PC-9 (cell line): ENCODE measurements around the gene FCN1. TPM values are rescaled to one million over a fixed set of nuclear protein-coding genes. Genes with fewer than 3 reads are reported as not detected.

Source experiments
- BruUV-seq: library from RNA; stranded (reverse); fragments of 400-500 nt; replicated peaks from 2 replicates; lab custom pipeline; 2021; lab: Mats Ljungman, UMichigan
- CTCF ChIA-PET: fragments of 300-600 bp; sonication (Branson Sonifier 250); formaldehyde crosslinking; loops from one replicate; lab custom pipeline; 2022; ENCODE audit warnings: antibody characterized with exemption; lab: Charles Lee
- POLR2A ChIA-PET: fragments of 300-600 bp; sonication (Branson Sonifier 250); formaldehyde crosslinking; loops from one replicate; lab custom pipeline; 2022; ENCODE audit warnings: antibody characterized with exemption; ENCODE audit not compliant: unreplicated experiment; lab: Charles Lee
- DNase-seq, 2 experiments: peaks; one replicate each; pipeline versions ENCODE4 v3.0.0 to v3.0.0-alpha.2; 2015 to 2022; ENCODE audit warnings: mixed read lengths in 1 of 2
- H2AFZ ChIP-seq: fragments of 200-600 bp; sonication (generic); 2 replicates; pipeline ENCODE4 v1.8.1; 2017; ENCODE audit warnings: antibody characterized with exemption
- H3F3A ChIP-seq: fragments of 200-600 bp; sonication (generic); 2 replicates; pipeline ENCODE4 v1.8.1; 2017; ENCODE audit warnings: antibody characterized with exemption, mild to moderate bottlenecking, low read depth; ENCODE audit not compliant: insufficient read depth
- H3K27ac ChIP-seq: fragments of 200-600 bp; sonication (generic); 2 replicates; pipeline ENCODE4 v1.6.1; 2016; ENCODE audit warnings: mixed run types
- H3K27me3 ChIP-seq: fragments of 200-600 bp; sonication (generic); 2 replicates; pipeline ENCODE4 v1.6.1; 2016; ENCODE audit warnings: low read depth, mixed run types; ENCODE audit not compliant: insufficient read depth
- H3K36me3 ChIP-seq: fragments of 200-600 bp; sonication (generic); 2 replicates; pipeline ENCODE4 v1.6.1; 2016; ENCODE audit warnings: low read depth, mixed run types
- H3K4me1 ChIP-seq: fragments of 200-600 bp; sonication (generic); replicated peaks from 2 replicates; pipeline ENCODE4 v1.6.1; 2016; ENCODE audit warnings: mixed run types; ENCODE audit not compliant: insufficient read depth
- H3K4me2 ChIP-seq: fragments of 200-600 bp; sonication (generic); 2 replicates; pipeline ENCODE4 v1.6.1; 2017; ENCODE audit warnings: mixed run types
- H3K4me3 ChIP-seq: fragments of 200-600 bp; sonication (generic); 2 replicates; pipeline ENCODE4 v1.6.1; 2016; ENCODE audit warnings: mixed run types
- H3K79me2 ChIP-seq: fragments of 200-600 bp; sonication (generic); 2 replicates; pipeline ENCODE4 v1.6.1; 2017; ENCODE audit warnings: low read depth, mixed run types
- H3K9me2 ChIP-seq: fragments of 200-600 bp; sonication (generic); 2 replicates; pipeline ENCODE4 v1.8.1; 2017; ENCODE audit warnings: mild to moderate bottlenecking; ENCODE audit not compliant: insufficient read depth
- H3K9me3 ChIP-seq: fragments of 200-600 bp; sonication (generic); 2 replicates; pipeline ENCODE4 v1.8.1; 2016; ENCODE audit warnings: low read depth; ENCODE audit not compliant: insufficient read depth
- H4K20me1 ChIP-seq: fragments of 200-600 bp; sonication (generic); 2 replicates; pipeline ENCODE4 v1.8.1; 2017; ENCODE audit not compliant: insufficient read depth
- EZH2 ChIP-seq: fragments of 200-600 bp; sonication (generic); IDR thresholded peaks from 2 replicates; pipeline ENCODE4 v1.8.0; 2017; ENCODE audit warnings: antibody characterized with exemption, low read depth
- intact Hi-C: fragments of 100-400 bp; cut with micrococcal nuclease; formaldehyde crosslinking; loops from one replicate; pipeline ENCODE4 v1.10.0; 2022; ENCODE audit not compliant: unreplicated experiment
- total RNA-seq: library from RNA; stranded (reverse); gene quantifications from 2 replicates; pipeline ENCODE4 v1.2.3, GENCODE V29; 2021
- TF ChIP-seq, protein P1 (sequence below): fragments of 200-600 bp; sonication (generic); conservative IDR thresholded peaks from 2 replicates; pipeline ENCODE4 v1.6.1; 2017; ENCODE audit warnings: mixed run types, antibody characterized with exemption, mild to moderate bottlenecking, moderate library complexity

The FCN1 gene
- total RNA-seq, 1 experiment from 2014 or later, result not detected

DNA sequence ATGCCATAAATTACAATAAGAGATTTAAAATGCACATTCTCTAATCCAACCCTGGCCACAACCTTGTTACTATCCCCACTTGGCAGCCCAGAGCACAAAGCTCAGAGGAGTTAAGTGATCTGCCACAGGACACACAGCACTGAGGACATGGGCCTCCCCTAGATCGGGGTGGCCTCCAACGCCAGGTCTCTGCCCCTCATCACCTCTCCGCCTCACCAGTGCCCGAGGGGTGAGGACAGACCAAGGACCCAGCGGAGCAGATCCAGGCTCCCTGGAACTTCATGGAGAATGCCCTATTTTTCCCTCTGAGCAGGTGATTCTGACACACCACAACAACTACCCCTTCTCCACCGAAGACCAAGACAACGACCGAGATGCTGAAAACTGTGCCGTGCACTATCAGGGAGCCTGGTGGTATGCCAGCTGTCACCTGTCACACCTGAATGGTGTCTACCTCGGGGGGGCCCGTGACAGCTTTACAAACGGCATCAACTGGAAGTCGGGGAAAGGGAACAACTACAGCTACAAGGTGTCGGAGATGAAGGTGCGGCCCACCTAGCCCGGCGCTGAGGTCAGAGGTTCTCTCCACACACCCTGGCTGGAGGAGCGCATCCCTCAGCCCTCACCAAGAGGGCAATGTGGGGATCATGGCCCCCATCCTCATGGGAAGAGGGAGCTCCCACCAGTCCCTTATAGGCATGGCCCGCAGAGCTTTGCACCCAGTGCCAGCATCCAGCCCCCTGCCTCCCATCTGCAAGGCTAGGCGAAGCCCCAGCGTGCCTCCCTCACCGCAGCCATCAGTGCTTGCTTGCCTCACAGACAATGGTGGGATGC is 49.6 kb downstream of the FCN1 start:
- Histone ChIP-seq H3K9me2 (no peaks in the 10 kb centered on the region), H3K4me1 (no peaks in the 10 kb centered on the region), H3K27me3 (peaks cover 72% of the 10 kb centered on the region), H3K4me2 (no peak overlapping the region), H3K9me3 (no peaks in the 10 kb centered on the region), H3F3A (no peaks in the 10 kb centered on the region), H3K4me3 (no peak overlapping the region), H3K36me3 (no peaks in the 10 kb centered on the region), H3K27ac (no peak overlapping the region), H3K79me2 (no peaks in the 10 kb centered on the region), H4K20me1 (no peaks in the 10 kb centered on the region), H2AFZ (no peak overlapping the region)
- POLR2A ChIA-PET, result no interaction called here
- no peak for TF ChIP-seq EZH2
- no TSS peak for BruUV-seq
- intact Hi-C loops, result no loop called here
- CTCF ChIA-PET, result no interaction called here
- no peak for DNase-seq

DNA sequence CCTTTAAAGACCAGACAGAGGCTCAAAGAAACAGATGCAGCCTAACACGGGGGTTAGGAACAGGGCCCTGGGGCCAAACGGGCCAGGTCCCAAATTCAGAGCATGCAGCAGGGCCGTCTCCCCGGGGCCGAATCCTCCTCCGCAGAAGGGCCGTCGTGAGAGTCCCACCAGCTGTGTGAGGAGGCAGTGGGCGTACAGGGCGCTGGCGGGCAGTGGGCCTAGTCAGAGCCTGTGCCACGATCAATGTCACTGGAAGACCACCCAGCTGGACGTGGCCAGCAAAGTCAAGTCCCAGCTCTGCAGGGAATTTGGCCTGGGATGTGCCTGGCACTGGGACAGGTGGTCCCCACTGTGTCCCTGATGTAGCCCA is 52.9 kb downstream of the FCN1 start:
- H3K9me2 ChIP-seq, result no peaks in the 10 kb centered on the region
- peaks cover 66% of the 10 kb centered on the region for H3K27me3 ChIP-seq
- no peak overlapping the region for H2AFZ ChIP-seq
- H3K36me3 ChIP-seq, result no peaks in the 10 kb centered on the region
- H3K79me2 ChIP-seq, result no peaks in the 10 kb centered on the region
- H3K27ac ChIP-seq, result no peak overlapping the region
- no peaks in the 10 kb centered on the region for H3K4me1 ChIP-seq
- DNase-seq, result no peak
- ChIA-PET CTCF (no interaction called here), POLR2A (no interaction called here)
- no peaks in the 10 kb centered on the region for H3F3A ChIP-seq
- BruUV-seq, result no TSS peak
- no peaks in the 10 kb centered on the region for H4K20me1 ChIP-seq
- no peak overlapping the region for H3K4me3 ChIP-seq
- intact Hi-C loops, result no loop called here
- H3K4me2 ChIP-seq, result no peak overlapping the region
- TF ChIP-seq EZH2, result no peak
- TF ChIP-seq, protein P1, sequence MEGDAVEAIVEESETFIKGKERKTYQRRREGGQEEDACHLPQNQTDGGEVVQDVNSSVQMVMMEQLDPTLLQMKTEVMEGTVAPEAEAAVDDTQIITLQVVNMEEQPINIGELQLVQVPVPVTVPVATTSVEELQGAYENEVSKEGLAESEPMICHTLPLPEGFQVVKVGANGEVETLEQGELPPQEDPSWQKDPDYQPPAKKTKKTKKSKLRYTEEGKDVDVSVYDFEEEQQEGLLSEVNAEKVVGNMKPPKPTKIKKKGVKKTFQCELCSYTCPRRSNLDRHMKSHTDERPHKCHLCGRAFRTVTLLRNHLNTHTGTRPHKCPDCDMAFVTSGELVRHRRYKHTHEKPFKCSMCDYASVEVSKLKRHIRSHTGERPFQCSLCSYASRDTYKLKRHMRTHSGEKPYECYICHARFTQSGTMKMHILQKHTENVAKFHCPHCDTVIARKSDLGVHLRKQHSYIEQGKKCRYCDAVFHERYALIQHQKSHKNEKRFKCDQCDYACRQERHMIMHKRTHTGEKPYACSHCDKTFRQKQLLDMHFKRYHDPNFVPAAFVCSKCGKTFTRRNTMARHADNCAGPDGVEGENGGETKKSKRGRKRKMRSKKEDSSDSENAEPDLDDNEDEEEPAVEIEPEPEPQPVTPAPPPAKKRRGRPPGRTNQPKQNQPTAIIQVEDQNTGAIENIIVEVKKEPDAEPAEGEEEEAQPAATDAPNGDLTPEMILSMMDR, result no peak
- no peaks in the 10 kb centered on the region for H3K9me3 ChIP-seq

DNA sequence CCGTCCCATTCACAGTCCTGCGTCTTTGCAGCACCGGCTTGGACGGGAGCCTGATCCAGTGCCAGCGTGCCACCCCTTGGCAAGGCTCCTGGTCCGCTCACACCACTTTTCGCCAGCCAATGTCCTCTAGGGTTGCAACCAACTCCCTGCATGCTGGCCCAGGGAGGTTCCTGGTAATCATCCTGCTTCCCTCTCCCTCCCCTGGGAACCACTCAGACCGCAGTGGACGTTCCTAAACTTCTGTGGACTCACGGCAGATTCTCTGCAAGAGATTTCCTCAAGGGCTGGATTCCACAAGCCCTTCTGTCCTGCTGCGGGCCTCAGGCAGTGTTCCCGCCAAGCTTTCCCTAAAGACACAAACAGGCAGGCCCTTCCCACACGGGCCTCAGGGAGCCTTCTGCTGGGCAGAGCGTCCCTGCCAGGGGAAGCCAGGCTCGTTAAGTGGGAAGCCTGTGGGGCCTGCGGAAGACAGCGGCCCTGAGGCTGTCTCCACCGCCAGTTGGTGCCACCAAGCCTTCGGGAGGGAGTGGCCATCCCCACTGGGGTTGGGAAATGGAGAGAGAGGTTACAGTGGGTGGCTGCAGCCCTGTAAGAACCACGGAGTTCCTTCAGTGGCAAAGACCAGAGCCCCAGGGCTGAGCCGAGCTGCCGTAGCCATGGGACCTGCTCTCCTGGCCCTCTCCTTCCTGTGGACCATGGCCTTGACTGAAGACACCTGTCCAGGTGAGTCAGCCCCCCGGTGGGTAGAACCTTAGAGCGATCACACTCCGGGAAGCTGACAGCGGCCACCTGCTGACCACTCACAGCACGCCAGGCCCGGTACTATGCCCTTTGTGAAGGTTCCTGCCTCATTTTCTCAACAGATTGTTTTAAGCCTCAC is 53.5 kb downstream of the FCN1 start:
- TF ChIP-seq, protein P1, result no peak
- TF ChIP-seq EZH2, result no peak
- Histone ChIP-seq H3K9me2 (no peaks in the 10 kb centered on the region), H3K4me1 (no peaks in the 10 kb centered on the region), H3K36me3 (no peaks in the 10 kb centered on the region), H4K20me1 (no peaks in the 10 kb centered on the region), H2AFZ (no peak overlapping the region), H3F3A (no peaks in the 10 kb centered on the region), H3K79me2 (no peaks in the 10 kb centered on the region), H3K4me2 (no peak overlapping the region), H3K27ac (no peak overlapping the region), H3K27me3 (peaks cover 61% of the 10 kb centered on the region), H3K4me3 (no peak overlapping the region), H3K9me3 (no peaks in the 10 kb centered on the region)
- DNase-seq, result no peak
- no TSS peak for BruUV-seq
- ChIA-PET POLR2A (no interaction called here), CTCF (interaction anchor here (0.5 kb wide), 1 partner anchor 72 kb away, joined by 3 read pairs; no protein-coding TSS in a partner anchor)
- intact Hi-C loops, result no loop called here
